ENCODE measurements around the gene AHDC1. TPM values are rescaled to one million over a fixed set of nuclear protein-coding genes. Genes with fewer than 3 reads are reported as not detected.
A peak's percentile ranks its signal among the peaks of the same experiment; 100 is the strongest.

AHDC1 gene
- total and polyA plus RNA-seq, 2 of the 13 experiments (the other 11 are each of a cell fraction or from before 2014, with no cell fraction given) = 1.0 to 2.7 TPM

DNA sequence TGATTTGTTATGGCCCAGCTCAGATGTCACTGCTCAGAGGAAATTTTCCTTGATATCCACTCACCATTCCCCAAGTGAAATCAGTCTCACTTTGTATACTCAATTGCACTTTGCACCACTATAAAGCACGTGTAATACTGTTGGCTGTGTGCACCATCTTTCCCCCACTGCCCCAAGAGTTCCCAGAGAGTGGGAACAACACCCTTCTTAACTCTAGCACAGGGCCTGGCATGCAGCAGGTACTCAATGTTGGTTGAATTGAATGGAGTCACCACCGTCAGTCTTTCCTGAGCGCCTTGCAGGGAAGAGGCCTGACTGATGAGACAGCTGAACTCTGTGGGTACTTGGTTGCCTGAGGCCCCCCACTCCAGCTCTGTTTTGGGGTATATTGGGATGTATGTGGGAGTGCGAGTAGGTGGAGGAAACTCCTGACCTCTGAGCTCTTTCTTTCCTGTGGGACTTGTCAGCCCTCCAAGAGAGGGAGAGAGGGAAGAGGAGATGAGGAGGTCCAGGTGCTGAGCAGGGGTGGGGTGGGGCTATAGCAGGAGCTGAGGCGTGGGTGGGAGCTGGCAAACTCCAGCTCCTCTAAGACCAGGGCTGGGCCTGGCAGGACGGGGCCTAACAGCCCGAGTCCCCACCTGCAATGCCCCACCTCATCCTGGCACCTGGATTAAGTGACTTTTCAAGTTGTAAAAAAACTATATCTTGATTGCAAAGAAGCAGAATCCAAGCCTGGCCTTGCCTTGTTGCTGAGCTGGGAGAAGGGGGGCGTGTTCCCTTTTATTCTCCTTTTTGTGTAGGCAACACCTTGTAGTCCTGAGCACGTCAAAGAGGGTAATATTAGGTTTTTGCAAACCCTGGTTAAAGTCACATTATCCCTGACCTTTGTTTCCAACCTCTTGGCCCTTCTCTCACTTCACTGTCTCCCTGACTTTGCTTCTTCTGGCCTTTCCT, 94.5 kb downstream of the AHDC1 start (continued):
- no peak for TF ChIP-seq PRDM15 (CRISPR knock-in tag; IDR thresholded peaks at IDR 0.05)

GRCh38 chr1:27507960-27508665, 95.8 kb downstream of the AHDC1 start:
- no peaks in the 10 kb centered on the region for H4K20me1 ChIP-seq (ENCODE audit: insufficient read depth, low read length)
- WGBS (ENCODE audit: low lambda C conversion rate) = 46% methylated on average over 6 of the region's 6 CpGs
- POLR2A ChIA-PET = interaction anchor here (1.0 to 1.4 kb wide), 3 partner anchors 10 to 99 kb away, joined by 3 to 5 read pairs (median 3); no protein-coding TSS in a partner anchor
- H3K9ac ChIP-seq (ENCODE audit: insufficient read depth, low read depth, low read length) = no peak overlapping the region
- peaks cover 59% of the 10 kb centered on the region for H3K4me1 ChIP-seq (ENCODE audit: insufficient read depth, low read length)
- intact Hi-C loops (cut with micrococcal nuclease; ENCODE audit: unreplicated experiment) (loop anchor here (5.0 kb wide), 1 partner anchor 99 kb away; no protein-coding TSS in a partner anchor), in situ Hi-C loops (cut with HindIII; ENCODE audit: extremely low pct_ligation_motif_present, low pct_unique_long_range_greater_than_20kb) (no loop called here)
- no peak overlapping the region for H3K4me3 ChIP-seq (replicated peaks in 1 of 3; ENCODE audit: insufficient read depth in 1 of 3, low read depth in 2 of 3, low read length in 3 of 3)
- no peak overlapping the region for H2AFZ ChIP-seq (ENCODE audit: low read length)
- FAIRE-seq = no peak
- no TSS peak for BruUV-seq (replicated peaks)
- ATAC-seq = peak; percentile 22; the same call in 2 of the 3 replicates
- no peak overlapping the region for H3K27ac ChIP-seq (ENCODE audit: extremely low read length, insufficient read depth, low read length)
- H3K36me3 ChIP-seq (replicated peaks in 1 of 2; ENCODE audit: control insufficient read depth in 1 of 2, insufficient read depth in 2 of 2, low read length in 2 of 2) = no peaks in the 10 kb centered on the region
- H3K27me3 ChIP-seq (ENCODE audit: control insufficient read depth in 1 of 2, insufficient read depth in 2 of 2, low read length in 2 of 2) = no peaks in the 10 kb centered on the region
- DNase-seq (ENCODE audit: low spot score) = peak; percentile 60
- CTCF ChIA-PET (ENCODE audit: low intra/inter-chr PET ratio, low total read pairs) = no interaction called here
- H3K9me3 ChIP-seq (ENCODE audit: low read length) = no peaks in the 10 kb centered on the region
- no peaks in the 10 kb centered on the region for H3K79me2 ChIP-seq (ENCODE audit: insufficient read depth, low read length)
- H3K4me2 ChIP-seq (ENCODE audit: low read depth, low read length) = no peak overlapping the region
- TF ChIP-seq RELA (CRISPR knock-in tag; IDR thresholded peaks at IDR 0.05) = no peak
- TF ChIP-seq TFE3 (CRISPR knock-in tag; IDR thresholded peaks at IDR 0.05) = no peak
- TF ChIP-seq ZNF501 (CRISPR knock-in tag; IDR thresholded peaks at IDR 0.05) = no peak
- TF ChIP-seq CCDC6 (CRISPR knock-in tag; IDR thresholded peaks at IDR 0.05) = no peak
- TF ChIP-seq, protein P1, sequence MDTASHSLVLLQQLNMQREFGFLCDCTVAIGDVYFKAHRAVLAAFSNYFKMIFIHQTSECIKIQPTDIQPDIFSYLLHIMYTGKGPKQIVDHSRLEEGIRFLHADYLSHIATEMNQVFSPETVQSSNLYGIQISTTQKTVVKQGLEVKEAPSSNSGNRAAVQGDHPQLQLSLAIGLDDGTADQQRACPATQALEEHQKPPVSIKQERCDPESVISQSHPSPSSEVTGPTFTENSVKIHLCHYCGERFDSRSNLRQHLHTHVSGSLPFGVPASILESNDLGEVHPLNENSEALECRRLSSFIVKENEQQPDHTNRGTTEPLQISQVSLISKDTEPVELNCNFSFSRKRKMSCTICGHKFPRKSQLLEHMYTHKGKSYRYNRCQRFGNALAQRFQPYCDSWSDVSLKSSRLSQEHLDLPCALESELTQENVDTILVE (CRISPR knock-in tag; IDR thresholded peaks at IDR 0.05) = no peak
- TF ChIP-seq LRRFIP1 (CRISPR knock-in tag; conservative IDR thresholded peaks at IDR 0.05) = no peak
- no peak for TF ChIP-seq GTF2F1 (IDR thresholded peaks at IDR 0.05; ENCODE audit: low read length)
- TF ChIP-seq ZNF3 (CRISPR knock-in tag; IDR thresholded peaks at IDR 0.05) = no peak
- no peak for TF ChIP-seq RBM39 (IDR thresholded peaks at IDR 0.05; ENCODE audit: low read depth, low read length, poor library complexity, severe bottlenecking)
- no peak for TF ChIP-seq ATF1 (CRISPR knock-in tag; IDR thresholded peaks at IDR 0.05)

All from HepG2 (cell line).